Right ventricle myocardium inferior (tissue), 1 donor: ENCODE measurements around the gene FBXW4. TPM values are rescaled to one million over a fixed set of nuclear protein-coding genes. Genes with fewer than 3 reads are reported as not detected.
"Not testable (repeated sequence)": the region's sequence is repeated elsewhere in the genome, so short reads cannot be mapped to it uniquely, and the experiment has no call there.

ENCODE experiments used
- ATAC-seq: fragments of 200-7000 bp; cut with Tn5 transposase; one replicate; pipeline ENCODE4 v1.9.1; 2020; ENCODE audit warnings: mild to moderate bottlenecking, moderate library complexity
- DNase-seq: peaks from one replicate; pipeline ENCODE4 v3.0.0; 2021; ENCODE audit errors: missing footprints
- intact Hi-C: fragments of 100-400 bp; cut with DNase I; formaldehyde crosslinking; loops from one replicate; pipeline ENCODE4 v1.11.0; 2022
- total RNA-seq: library from RNA; stranded (reverse); fragmentation: NEBNext Ultra II Directional; extraction: Animal tissue kit (Norgen Biotek cat#: 25700); gene quantifications from one replicate; pipeline ENCODE4 v1.2.1, GENCODE V29; 2021
- donor health status: DM: no; HTN: yes; CAD: no; lungs with severe emphysema.

The FBXW4 gene
- total RNA-seq, 1 donor from 2014 or later, result 93.2 TPM

DNA sequence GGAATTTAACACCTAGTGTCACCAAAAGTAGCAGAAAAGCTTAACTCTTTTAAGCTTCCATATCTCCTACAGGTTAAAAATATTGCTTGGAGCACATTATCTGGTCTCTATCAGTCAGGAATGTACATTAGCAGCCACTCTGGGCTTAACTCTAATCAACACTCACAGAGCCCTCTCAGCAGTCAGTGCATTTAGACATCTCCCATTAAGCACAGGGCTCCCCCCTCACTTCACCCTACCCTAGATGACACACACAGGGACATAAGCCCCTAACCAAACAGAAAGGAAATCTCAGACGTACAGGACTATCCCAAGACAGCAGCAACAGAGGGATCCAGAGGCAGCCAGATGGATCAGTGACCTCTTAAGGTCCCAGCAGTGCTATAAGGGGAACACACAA lies 26.4 kb downstream of the FBXW4 start:
- no peak for DNase-seq
- intact Hi-C loops, result no loop called here
- ATAC-seq, result no peak

DNA sequence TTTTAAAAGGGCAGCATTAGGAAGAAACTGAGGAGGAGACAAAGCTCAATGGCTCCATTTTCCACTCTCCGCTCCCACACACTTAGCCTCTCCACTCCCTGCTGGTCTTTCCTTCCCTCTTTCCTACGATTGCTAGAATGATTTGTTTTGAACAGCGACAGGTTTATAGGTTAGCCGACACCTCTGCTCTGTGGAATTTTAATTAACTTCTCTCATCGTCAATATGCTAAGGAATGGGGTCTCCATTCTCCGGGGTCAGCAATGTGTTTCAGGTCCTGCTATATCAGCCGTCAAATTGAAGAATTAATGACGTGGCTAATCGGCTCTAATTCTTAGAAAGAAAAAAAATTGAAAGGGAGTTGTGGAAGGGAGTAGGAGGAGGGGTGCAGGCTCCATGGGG lies 28.9 kb downstream of the FBXW4 start:
- ATAC-seq (no peak), DNase-seq (no peak)
- intact Hi-C loops, result no loop called here

DNA sequence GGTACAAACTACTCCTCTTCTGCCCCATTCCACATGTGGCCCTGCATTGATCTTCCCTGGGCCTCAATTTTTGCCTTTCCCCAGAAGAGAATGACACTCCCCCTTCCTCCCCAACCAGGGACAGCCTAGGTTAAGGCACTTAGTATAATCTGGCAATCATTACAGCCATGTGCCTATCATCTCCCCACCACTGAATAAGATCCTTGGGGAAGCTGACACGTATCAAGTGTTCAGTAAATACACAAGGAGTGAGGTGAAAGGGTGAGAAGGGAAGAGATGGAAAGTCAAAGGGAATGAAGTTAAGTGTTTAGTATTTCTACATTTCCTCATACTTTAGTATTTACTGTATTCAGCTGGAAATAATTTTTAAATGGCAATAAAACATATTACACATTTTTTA lies 31.9 kb downstream of the FBXW4 start:
- DNase-seq, result no peak
- intact Hi-C loops, result no loop called here
- no peak for ATAC-seq

DNA sequence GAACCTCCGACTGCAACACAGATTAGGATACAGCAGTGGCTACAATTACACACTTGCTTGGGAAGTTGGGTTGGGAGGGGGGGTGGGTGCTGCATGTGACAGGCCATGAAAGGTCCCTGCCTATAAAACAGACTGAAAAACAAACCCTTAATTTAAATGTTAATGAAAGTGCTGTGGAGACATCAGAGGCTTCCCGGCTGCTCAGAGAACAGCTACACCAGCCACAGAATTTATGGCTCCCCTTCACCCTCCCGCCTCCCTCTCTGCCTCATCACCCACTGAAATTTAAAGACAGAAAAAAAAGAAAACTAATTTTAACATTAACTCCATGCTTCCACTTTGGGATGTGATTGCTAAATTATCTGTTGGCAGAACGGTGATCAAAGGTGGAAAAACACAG lies 34.7 kb downstream of the FBXW4 start:
- intact Hi-C loops, result no loop called here
- ATAC-seq, result no peak
- DNase-seq, result no peak

DNA sequence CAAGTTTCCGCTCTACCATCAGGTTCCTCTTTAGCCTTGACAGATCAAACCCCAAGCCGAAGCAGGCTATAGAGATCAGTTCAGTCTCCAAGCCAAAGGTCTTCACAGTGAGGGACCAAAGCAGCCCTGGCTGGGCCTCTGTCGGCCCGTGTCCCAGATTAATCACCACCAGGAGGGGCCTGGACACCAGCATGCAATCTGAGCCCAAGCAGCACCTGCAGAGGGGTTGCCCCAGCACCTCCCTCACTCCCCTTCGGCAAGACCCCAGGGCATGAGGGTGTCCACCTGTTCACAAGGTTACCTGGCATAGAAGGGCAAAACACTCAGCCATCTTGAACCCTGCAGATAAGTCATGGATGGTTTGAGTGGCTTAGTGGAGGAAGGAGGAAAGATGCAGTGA lies 36.0 kb downstream of the FBXW4 start:
- intact Hi-C loops, result no loop called here
- ATAC-seq (no peak), DNase-seq (no peak)

DNA sequence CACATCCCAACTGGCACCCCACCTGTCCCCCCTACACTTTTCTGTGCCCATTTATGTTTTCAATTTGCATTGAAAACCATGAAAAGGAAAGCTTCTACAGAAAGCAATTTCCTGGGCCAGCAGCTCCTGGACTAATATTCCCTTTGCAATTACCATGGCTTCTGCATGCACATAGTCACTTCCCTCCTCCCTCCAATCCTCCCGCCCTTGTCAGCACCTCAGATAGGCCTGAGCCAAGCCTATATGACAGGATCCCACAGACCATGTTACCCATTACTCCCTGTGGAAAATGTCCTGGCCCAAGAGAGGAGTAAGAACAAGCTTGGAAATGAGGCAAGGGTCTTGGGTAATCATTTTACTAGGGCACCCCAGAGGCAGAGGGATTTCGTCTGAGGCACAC lies 38.1 kb downstream of the FBXW4 start:
- DNase-seq, result no peak
- peak; percentile 68 for ATAC-seq
- intact Hi-C loops, result no loop called here

DNA sequence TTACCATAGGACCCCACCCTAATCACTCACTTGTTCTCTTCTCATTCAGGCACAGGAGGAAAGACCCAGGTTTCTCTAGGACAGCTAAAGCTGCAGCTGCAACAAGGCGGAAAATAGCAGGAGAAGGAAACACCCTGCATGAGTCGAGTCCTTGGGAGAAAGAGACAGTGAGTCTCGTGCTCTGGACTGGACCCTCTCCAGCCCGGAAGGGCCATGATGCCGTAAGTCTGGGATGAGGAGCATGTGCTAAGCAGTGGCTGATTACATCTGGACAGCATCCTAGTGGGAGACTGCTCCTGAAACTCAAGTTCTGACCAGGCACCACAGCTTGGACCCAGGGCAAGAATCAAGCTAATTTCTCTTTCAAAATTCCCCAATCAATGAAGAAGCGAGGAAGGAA lies 39.4 kb downstream of the FBXW4 start:
- DNase-seq, result no peak
- intact Hi-C loops, result no loop called here
- ATAC-seq, result peak; percentile 58

DNA sequence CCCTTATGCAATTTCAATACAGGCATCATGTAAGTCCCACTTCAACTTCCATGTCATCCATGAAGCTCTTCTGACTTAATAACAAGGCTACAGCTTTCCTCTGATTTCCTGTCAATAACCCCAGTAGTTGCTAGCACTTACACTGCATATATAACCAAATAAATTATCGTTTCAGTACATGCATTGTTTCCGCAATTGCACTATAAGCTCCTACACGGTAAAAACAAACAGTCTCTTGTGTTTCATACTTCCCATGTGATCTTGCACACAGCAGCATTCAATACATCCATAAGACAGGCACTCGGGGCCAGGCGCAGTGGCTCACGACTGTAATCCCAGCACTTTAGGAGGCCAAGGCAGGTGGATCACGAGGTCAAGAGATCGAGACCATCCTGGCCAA lies 41.4 kb downstream of the FBXW4 start:
- DNase-seq (no peak), ATAC-seq (no peak)
- intact Hi-C loops, result no loop called here

DNA sequence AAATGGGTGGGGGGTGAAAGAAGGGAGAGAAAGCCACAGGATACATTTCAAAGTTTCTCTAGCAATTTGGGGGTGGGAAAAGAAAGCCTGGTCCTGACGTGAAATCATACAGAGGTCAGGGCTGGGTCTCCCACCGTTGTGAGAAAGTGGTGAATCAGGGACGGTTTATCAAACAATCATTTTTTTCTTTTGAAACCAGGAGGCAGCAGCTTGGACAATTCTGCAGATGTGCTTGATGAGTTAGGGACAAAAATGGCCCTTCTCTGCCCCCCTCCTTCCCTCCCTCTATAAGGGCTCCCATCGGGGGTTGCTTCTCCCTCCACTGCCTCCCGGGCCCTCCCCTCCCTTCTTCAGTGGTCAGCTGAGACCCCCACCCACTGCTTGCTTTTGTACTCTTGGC lies 43.6 kb downstream of the FBXW4 start:
- intact Hi-C loops, result no loop called here
- ATAC-seq, result no peak
- DNase-seq, result no peak

DNA sequence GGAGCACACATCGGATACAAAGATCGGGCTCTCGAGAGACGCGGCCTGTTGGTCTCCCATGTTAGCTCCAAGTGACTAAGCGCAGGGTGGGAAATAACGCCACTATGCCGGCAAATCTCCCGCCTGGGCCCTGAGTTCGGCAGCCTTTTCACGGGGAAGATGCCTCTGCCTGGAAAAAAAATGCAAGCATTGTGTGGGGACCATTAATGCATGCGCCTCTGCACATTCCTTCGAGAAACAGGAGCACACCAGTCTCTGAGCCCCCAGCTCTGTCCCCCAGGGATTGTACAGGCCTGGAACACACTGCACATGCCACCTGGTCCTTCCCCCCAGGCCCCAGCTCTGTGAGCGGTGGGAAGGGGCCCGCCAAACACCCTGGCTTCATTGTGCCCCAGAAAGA lies 44.1 kb downstream of the FBXW4 start:
- intact Hi-C loops, result no loop called here
- DNase-seq (no peak), ATAC-seq (no peak)

DNA sequence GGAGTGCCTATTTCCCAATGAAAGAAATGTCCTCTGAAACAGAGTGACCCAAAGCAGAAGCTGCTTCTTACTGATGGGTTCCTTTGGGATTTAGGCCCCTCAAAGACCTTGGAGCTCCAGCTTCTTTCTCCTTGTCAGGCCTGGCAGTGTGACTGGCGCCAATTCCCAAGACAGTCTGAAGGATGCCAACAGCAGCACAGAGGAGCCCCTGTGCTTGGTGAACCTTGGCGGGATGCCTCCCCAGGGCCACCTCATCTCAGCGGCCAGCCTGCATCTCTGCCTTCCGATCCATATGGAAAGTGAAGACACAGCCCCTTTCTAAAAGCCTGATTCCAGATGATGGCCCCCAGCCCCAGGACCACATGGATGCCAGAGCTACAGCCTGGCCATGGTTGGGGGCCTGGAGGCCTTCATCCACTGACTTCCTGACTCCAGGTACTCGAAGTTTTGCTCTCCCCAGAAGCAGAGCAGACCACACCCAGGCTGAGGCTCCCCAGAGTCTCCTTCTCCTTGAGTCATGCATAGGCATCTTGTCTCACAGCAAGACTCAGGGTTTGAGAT lies 45.4 kb downstream of the FBXW4 start:
- no peak for ATAC-seq
- intact Hi-C loops, result no loop called here
- no peak for DNase-seq

DNA sequence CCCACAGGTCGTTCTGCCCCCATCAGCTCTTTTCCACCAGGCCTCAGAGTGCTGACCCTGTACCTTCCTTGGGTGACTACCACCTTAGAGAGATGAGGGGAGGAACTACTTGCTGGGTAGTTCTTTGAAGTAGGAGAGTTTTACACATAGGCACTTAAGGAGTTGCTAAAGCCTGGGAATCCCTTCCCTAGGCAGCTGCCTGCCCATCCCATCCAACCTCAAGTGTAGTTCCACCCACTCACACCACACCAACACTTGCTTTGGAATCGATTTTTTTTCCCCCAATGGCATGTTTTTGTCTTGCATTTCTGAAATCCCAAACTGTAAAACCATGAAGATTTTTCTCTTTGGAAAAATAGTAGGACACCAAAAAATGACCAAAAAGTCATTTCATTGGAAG lies 47.7 kb downstream of the FBXW4 start:
- intact Hi-C loops, result no loop called here
- DNase-seq, result no peak
- no peak for ATAC-seq

DNA sequence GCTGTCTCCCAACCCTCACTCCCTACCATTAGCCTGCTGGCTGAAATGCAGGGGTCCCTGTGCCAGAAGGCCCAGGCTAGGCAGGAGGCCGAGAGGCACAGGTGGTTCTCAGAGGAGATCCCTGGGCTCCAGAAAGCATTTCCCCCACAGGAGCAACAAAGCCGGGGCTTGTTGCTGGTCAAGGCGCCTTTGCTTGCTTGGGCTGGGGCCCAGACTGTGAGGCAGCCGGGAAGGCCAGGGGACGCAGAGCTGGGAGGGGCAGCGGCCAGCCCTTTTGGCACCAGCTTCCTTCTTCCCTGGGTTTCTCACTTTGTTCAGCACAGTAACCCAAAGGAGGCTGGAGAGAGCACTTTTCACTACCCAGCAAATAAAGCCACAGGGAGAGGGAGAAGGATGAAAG lies 48.6 kb downstream of the FBXW4 start:
- intact Hi-C loops, result no loop called here
- DNase-seq (no peak), ATAC-seq (peak; percentile 54)

DNA sequence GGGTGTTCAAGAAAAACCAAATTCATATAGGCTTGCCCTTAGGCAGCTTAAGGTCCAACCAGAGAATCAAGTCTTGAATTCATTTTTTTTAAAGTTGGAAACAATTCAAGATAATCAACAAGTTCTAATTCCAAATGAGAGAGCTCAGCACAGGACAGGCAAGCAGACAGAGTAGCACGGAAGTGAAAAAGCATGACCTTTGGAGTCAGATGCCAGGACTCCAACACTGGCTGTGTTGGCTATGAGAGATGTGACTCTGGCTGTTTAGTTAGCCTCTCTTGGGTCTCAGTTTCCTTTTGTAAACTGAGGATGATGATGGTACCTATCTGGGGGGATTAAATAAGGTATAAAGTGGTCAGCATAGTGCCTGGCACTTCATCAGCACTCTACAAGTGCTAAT lies 49.3 kb downstream of the FBXW4 start:
- ATAC-seq, result no peak
- no peak for DNase-seq
- intact Hi-C loops, result no loop called here

DNA sequence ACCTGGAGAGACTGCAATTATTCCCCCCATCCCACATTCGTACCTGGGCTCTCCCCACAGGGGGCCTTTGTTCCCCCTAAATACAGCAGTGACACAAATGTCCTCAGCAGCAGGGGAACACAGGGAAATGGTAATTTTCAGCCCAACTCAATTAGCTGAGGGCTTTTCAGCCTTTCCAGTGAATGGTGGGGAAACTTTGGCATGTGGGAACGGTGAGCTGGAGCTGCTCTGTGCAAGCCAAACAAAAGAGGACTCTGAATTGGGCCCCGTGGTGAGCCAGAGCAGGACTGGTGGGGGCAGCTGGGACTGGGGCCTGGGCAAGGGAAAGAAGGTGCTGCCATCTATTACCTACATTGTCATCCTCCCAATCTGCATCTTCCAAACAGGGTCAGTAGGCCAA lies 51.0 kb downstream of the FBXW4 start:
- intact Hi-C loops, result no loop called here
- ATAC-seq (no peak), DNase-seq (no peak)

DNA sequence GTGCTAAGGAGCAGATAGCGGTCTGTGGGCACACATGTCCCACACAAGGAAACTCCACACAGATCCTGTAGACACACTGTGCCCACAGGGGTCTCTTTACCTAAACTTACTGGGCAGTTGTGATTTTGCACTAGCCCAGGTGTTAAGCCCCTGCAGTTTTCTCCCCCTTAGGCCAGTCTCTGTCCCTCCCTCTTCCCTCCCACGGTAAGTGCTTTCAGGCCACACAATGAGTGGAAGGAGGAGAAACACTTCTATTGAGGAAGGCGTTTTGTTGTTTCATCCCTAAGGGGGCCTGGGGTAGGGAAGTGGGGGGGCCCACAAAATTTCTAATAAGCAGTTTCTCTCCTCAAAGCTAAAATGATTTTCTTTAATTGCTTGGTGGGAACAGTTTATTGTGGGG lies 51.4 kb downstream of the FBXW4 start:
- ATAC-seq (no peak), DNase-seq (no peak)
- intact Hi-C loops, result no loop called here

DNA sequence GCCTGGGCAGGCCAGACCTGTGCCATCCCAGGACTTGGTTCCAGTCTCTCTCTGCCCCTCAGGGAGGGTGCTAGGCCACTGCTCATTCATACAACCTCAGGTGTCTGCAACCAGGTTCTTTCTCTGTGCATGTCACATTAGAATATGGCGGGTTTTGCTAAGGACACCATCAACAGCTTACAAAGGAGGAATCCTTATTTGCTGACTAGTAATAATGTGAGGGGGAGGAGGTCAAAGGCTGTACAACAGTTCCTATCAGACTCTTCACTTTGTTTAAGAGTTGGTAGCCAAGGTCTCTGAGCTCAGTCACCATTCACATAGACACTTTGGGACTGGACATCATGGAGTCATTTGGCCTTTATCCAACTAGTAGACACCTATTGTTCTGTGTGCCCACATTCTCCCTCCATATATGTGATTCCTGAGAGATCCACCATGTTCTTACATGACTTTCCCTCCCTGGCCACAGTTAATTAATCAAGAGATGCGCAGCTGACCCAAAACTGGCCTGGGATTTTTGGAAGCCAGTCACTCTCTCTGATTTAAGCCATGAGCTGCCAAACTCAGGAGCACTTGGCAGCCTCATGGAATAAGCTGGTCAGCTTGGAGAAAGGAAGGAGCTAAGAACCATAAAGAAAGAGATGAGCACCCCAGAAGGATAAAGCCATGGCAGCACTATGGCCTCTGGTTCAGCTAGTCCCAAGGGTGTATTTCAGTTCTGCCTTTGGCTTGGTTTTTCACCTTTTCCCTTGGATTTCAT lies 55.6 kb downstream of the FBXW4 start:
- intact Hi-C loops, result no loop called here
- DNase-seq (no peak), ATAC-seq (no peak)

DNA sequence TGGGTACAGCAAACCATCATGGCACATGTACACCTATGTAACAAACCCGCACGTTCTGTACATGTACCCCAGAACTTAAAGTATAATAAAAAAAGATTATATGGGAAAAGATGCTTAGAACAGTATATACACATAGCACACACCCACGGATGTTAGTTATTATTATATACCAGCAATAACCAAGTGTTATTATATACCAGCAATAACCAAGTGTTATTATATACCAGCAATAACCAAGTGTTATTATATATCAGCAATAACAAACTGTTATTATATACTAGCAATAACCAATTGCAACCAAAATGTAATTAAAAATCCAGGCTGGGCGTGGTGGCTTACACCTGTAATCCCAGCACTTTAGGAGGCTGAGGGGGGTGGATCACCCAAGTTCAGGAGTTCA lies 61.5 kb downstream of the FBXW4 start:
- intact Hi-C loops, ATAC-seq, DNase-seq: not testable (repeated sequence)

DNA sequence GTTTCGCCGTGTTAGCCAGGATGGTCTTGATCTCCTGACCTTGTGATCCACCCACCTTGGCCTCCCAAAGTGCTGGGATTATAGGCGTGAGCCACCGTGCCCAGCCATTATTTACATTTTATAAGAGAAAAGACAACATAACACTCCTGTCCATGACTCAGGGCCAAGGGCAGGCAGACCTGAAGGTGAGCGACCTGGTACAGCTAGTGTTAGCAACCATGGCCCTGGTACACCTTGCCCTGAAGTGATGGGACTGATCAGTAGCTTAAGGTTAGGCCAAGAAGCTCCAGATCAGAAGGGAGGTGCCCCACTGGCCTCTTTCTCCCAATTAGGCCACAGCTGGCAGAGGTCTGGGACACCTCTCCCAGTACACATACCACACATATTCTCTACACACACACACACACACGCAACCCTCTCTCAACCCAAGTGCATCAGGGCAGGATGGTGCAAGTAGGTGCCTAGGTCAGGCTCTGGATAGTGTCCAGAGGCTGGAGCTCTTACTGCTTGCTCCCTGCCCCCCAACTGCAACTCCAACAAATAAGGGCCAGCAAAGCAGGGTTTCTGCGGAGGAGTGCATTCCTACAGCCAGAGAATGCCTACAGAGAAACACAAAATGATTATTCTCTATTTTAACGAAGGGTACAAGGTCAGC lies 63.0 kb downstream of the FBXW4 start:
- intact Hi-C loops, result no loop called here
- ATAC-seq, result peak; percentile 11
- no peak for DNase-seq

DNA sequence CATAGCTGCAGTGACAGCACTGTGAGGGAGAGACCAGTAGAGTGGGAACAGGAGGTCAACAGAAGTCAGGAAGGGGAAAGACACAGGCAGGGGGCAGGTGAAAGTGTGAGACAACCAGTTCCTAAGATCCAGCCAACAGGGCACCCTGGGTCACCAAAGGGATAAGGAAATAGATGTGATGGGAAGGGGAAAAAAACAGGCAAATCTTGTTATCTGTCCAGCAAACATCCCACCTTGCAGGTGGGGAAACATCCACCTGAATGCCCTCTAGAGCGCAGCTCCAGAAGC lies 64.4 kb downstream of the FBXW4 start:
- ATAC-seq (no peak), DNase-seq (no peak)
- intact Hi-C loops, result no loop called here
